ENCODE results near the gene MCF2.

DNA sequence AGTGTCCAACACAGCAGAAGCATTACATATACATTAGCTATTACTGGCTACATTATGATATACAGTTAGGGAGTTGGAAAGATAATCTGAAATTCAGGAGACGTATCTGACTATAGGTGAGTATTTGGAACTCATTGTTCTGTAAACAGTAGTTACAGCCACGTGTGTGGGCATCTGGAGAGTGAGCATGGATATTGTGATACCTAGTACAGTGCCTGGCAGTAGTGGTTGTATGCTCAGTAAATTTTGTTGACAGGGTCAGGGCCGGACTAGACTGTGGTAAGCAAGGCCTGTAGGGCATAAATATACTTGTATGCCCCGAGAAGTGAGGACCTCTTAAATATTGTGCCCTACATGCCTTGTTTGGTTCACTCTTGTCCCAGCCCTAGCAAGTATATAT lies 174.5 kb downstream of the MCF2 start:
- TF ChIP-seq, protein P1, sequence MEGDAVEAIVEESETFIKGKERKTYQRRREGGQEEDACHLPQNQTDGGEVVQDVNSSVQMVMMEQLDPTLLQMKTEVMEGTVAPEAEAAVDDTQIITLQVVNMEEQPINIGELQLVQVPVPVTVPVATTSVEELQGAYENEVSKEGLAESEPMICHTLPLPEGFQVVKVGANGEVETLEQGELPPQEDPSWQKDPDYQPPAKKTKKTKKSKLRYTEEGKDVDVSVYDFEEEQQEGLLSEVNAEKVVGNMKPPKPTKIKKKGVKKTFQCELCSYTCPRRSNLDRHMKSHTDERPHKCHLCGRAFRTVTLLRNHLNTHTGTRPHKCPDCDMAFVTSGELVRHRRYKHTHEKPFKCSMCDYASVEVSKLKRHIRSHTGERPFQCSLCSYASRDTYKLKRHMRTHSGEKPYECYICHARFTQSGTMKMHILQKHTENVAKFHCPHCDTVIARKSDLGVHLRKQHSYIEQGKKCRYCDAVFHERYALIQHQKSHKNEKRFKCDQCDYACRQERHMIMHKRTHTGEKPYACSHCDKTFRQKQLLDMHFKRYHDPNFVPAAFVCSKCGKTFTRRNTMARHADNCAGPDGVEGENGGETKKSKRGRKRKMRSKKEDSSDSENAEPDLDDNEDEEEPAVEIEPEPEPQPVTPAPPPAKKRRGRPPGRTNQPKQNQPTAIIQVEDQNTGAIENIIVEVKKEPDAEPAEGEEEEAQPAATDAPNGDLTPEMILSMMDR (conservative IDR thresholded peaks at IDR 0.05; ENCODE audit: low read length), result no peak
- TF ChIP-seq EZH2phosphoT487 (IDR thresholded peaks at IDR 0.05; ENCODE audit: borderline replicate concordance), result no peak
